Astrocyte of the spinal cord (primary cell): Measurements from ENCODE around the gene NT5DC1.

ENCODE experiments used
- DNase-seq: peaks from one replicate; pipeline ENCODE4 v3.0.0; 2011; ENCODE audit warnings: low read depth, low spot score
- H3K4me3 ChIP-seq: 2 replicates; pipeline ENCODE4 v1.5.1; 2011; ENCODE audit warnings: low read depth, mild to moderate bottlenecking, low read length, moderate library complexity
- CTCF ChIP-seq: IDR thresholded peaks from 2 replicates; pipeline ENCODE4 v1.5.1; 2012; ENCODE audit warnings: low read depth, mild to moderate bottlenecking, low read length, inconsistent platforms
- in situ Hi-C: cut with HindIII; loops from 2 replicates; pipeline ENCODE4 v1.10.0; 2017; ENCODE audit warnings: low sequenced_read_pairs

Gene NT5DC1

GRCh38 chr6:116234689-116235088, 134.0 kb downstream of the NT5DC1 start:
- in situ Hi-C loops, result no loop called here
- no peak for TF ChIP-seq CTCF

GRCh38 chr6:116238083-116238482, 137.4 kb downstream of the NT5DC1 start:
- no peak overlapping the region for H3K4me3 ChIP-seq
- in situ Hi-C loops, result no loop called here
- TF ChIP-seq CTCF, result no peak
- peak; percentile 68 for DNase-seq

More at GRCh38 chr6:116234689-116235088, 134.0 kb downstream of the NT5DC1 start:
- DNase-seq, result no peak
- no peak overlapping the region for H3K4me3 ChIP-seq

GRCh38 chr6:116239256-116239655, 138.6 kb downstream of the NT5DC1 start:
- no peak for TF ChIP-seq CTCF
- H3K4me3 ChIP-seq, result no peak overlapping the region
- in situ Hi-C loops, result no loop called here
- DNase-seq, result no peak

GRCh38 chr6:116239856-116240255, 139.2 kb downstream of the NT5DC1 start:
- in situ Hi-C loops, result no loop called here
- DNase-seq, result no peak
- TF ChIP-seq CTCF, result no peak
- no peak overlapping the region for H3K4me3 ChIP-seq

GRCh38 chr6:116244284-116244683, 143.6 kb downstream of the NT5DC1 start:
- no peak for TF ChIP-seq CTCF
- no peak for DNase-seq
- in situ Hi-C loops, result no loop called here
- no peak overlapping the region for H3K4me3 ChIP-seq

GRCh38 chr6:116246089-116246488, 145.4 kb downstream of the NT5DC1 start:
- H3K4me3 ChIP-seq, result no peak overlapping the region
- in situ Hi-C loops, result no loop called here
- no peak for TF ChIP-seq CTCF
- peak; percentile 74 for DNase-seq

GRCh38 chr6:116247285-116247684, 146.6 kb downstream of the NT5DC1 start:
- in situ Hi-C loops, result no loop called here

More at GRCh38 chr6:116247285-116247684, 146.6 kb downstream of the NT5DC1 start:
- no peak for TF ChIP-seq CTCF
- no peak overlapping the region for H3K4me3 ChIP-seq
- DNase-seq, result no peak
